Omental fat pad (tissue), 4 donors: ENCODE data around the gene PRDM16. TPM values are rescaled to one million over a fixed set of nuclear protein-coding genes. Genes with fewer than 3 reads are reported as not detected.

ENCODE experiments used
- ATAC-seq: fragments of 150-250 bp; one replicate; pipeline ENCODE4 v1.9.1; 2016; ENCODE audit warnings: mild to moderate bottlenecking, moderate library complexity; ENCODE audit not compliant: low FRiP score
- DNase-seq: peaks from one replicate; pipeline ENCODE4 v3.0.0-alpha.2; 2019; ENCODE audit warnings: low spot score
- CTCF ChIP-seq, 3 donors: fragments of 450-650 bp; IDR thresholded peaks; one replicate each; pipeline ENCODE4 v1.5.1; 2016 to 2017; ENCODE audit warnings: antibody characterized with exemption in 3 of 3, mild to moderate bottlenecking in 3 of 3, moderate library complexity in 2 of 3
- total RNA-seq, 4 donors: library from RNA; depleted of rRNA; stranded (reverse); fragments of >200 nt; gene quantifications; one replicate each; pipeline ENCODE4 v1.1.0, GENCODE V29; 2016

The PRDM16 gene
- total RNA-seq, 4 donors from 2014 or later = 0.19 to 3.8 (median 1.8) TPM

- ATAC-seq (no peak), DNase-seq (peak; percentile 4)
- no peak for TF ChIP-seq CTCF (IDR thresholded peaks at IDR 0.05)
Measured at GRCh38 chr1:3053986-3054385, 15.0 kb upstream of the PRDM16 start.

- ATAC-seq (no peak), DNase-seq (peak; percentile 15)
Measured at GRCh38 chr1:3054474-3054873, 14.5 kb upstream of the PRDM16 start.

GRCh38 chr1:3055051-3055450 is 14.0 kb upstream of the PRDM16 start:
- DNase-seq (peak; percentile 10), ATAC-seq (no peak)
- no peak for TF ChIP-seq CTCF (IDR thresholded peaks at IDR 0.05)

More at GRCh38 chr1:3054474-3054873, 14.5 kb upstream of the PRDM16 start:
- TF ChIP-seq CTCF (IDR thresholded peaks at IDR 0.05) = no peak

GRCh38 chr1:3056641-3057040 is 12.4 kb upstream of the PRDM16 start:
- no peak for ATAC-seq
- TF ChIP-seq CTCF (IDR thresholded peaks at IDR 0.05) = no peak
- no peak for DNase-seq

GRCh38 chr1:3058263-3059030 is 10.6 kb upstream of the PRDM16 start:
- no peak for TF ChIP-seq CTCF (IDR thresholded peaks at IDR 0.05)
- no peak for DNase-seq
- ATAC-seq = no peak

- no peak for ATAC-seq
- DNase-seq = peak; percentile 17
- TF ChIP-seq CTCF (IDR thresholded peaks at IDR 0.05) = no peak
Measured at GRCh38 chr1:3060127-3060526, 8.9 kb upstream of the PRDM16 start.
